HCT116 (cell line): ENCODE data around the gene SLC37A3. TPM values are rescaled to one million over a fixed set of nuclear protein-coding genes. Genes with fewer than 3 reads are reported as not detected.
"Not testable (repeated sequence)": the region's sequence is repeated elsewhere in the genome, so short reads cannot be mapped to it uniquely, and the experiment has no call there.

Experiments used
- ATAC-seq: fragments of 200-7000 bp; cut with Tn5 transposase; 2 replicates; pipeline ENCODE4 v1.9.1; 2020; ENCODE audit warnings: mild to moderate bottlenecking, moderate library complexity
- BruUV-seq: library from RNA; stranded (reverse); fragments of 400-500 nt; replicated peaks from 2 replicates; lab custom pipeline; 2021; lab: Mats Ljungman, UMichigan
- CTCF ChIA-PET: fragments of 300-600 bp; sonication (Branson Sonifier 250); formaldehyde crosslinking; loops from one replicate; lab custom pipeline; 2021; ENCODE audit warnings: antibody characterized with exemption; lab: Charles Lee
- POLR2A ChIA-PET: fragments of 300-600, 350-600 bp; sonication (Branson Sonifier 250); formaldehyde crosslinking; loops from one replicate; lab custom pipeline; 2021; ENCODE audit warnings: antibody characterized with exemption; lab: Charles Lee
- RAD21 ChIA-PET, 2 experiments: fragments of 300-600 bp; sonication (Branson Sonifier 250); formaldehyde crosslinking; loops; one replicate each; lab custom pipeline; 2023; ENCODE audit warnings: low total read pairs in 2 of 2; ENCODE audit not compliant: uncharacterized antibody in 2 of 2, unreplicated experiment in 2 of 2, low non-redundant PET in 1 of 2; lab: Charles Lee
- DNase-seq: peaks from one replicate; pipeline ENCODE4 v3.0.0-alpha.2; 2010; ENCODE audit warnings: low read depth, low spot score
- H2AFZ ChIP-seq: fragments of 200-600 bp; shearing (Covaris generic), sonication (generic); 2 replicates; pipeline ENCODE4 v1.6.1; 2017; ENCODE audit warnings: low read depth, mixed run types, mixed read lengths, antibody characterized with exemption, low read length; ENCODE audit not compliant: poor library complexity, severe bottlenecking
- H3K27ac ChIP-seq: 2 replicates; pipeline ENCODE4 v1.5.1; 2012; ENCODE audit warnings: low read depth, low read length
- H3K27me3 ChIP-seq: fragments of 200-600 bp; sonication (generic); 2 replicates; pipeline ENCODE4 v1.6.1; 2016; ENCODE audit warnings: mixed run types, low read length, mixed read lengths; ENCODE audit not compliant: insufficient read depth
- H3K36me3 ChIP-seq, 2 experiments: fragments of 200-500 bp in 1 of 2; fragments of 200-600 bp in 1 of 2; sonication (Bioruptor generic) in 1 of 2; sonication (generic) in 1 of 2; 2 replicates each; pipeline versions ENCODE4 v1.5.1 to v1.6.1; 2014 to 2016; ENCODE audit warnings: low read length in 2 of 2, inconsistent platforms in 1 of 2, mixed read lengths in 1 of 2, mixed run types in 1 of 2; ENCODE audit not compliant: insufficient read depth in 2 of 2, control insufficient read depth in 1 of 2
- H3K4me1 ChIP-seq, 2 experiments: fragments of 200-600 bp in 1 of 2; sonication (generic) in 1 of 2; 2 replicates each; pipeline versions ENCODE4 v1.5.1 to v1.6.1; 2012 to 2017; ENCODE audit warnings: low read length in 2 of 2, inconsistent platforms in 1 of 2, mild to moderate bottlenecking in 1 of 2, mixed read lengths in 1 of 2, mixed run types in 1 of 2, moderate library complexity in 1 of 2; ENCODE audit not compliant: insufficient read depth in 2 of 2, control insufficient read depth in 1 of 2
- H3K4me2 ChIP-seq: fragments of 200-600 bp; sonication (generic); 2 replicates; pipeline ENCODE4 v1.6.1; 2017; ENCODE audit warnings: mixed run types, low read length, mixed read lengths
- H3K4me3 ChIP-seq, 2 experiments: fragments of 200-600 bp in 1 of 2; sonication (generic) in 1 of 2; replicated peaks in 1 of 2; 2 replicates each; pipeline ENCODE4 v1.5.1; 2011 to 2016; ENCODE audit warnings: low read length in 2 of 2, control low read depth in 1 of 2, low read depth in 1 of 2, mild to moderate bottlenecking in 1 of 2, mixed read lengths in 1 of 2, mixed run types in 1 of 2
- H3K79me2 ChIP-seq: fragments of 200-600 bp; sonication (generic); 2 replicates; pipeline ENCODE4 v1.6.1; 2017; ENCODE audit warnings: mild to moderate bottlenecking, mixed run types, low read length, moderate library complexity, mixed read lengths; ENCODE audit not compliant: insufficient read depth
- H3K9ac ChIP-seq: fragments of 200-600 bp; sonication (generic); 2 replicates; pipeline ENCODE4 v1.6.1; 2016; ENCODE audit warnings: low read length, mixed read lengths
- H3K9me2 ChIP-seq: fragments of 200-600 bp; sonication (generic), shearing (Covaris generic); 2 replicates; pipeline ENCODE4 v1.6.1; 2017; ENCODE audit warnings: mixed run types, mild to moderate bottlenecking, moderate library complexity; ENCODE audit not compliant: insufficient read depth
- H3K9me3 ChIP-seq, 2 experiments: fragments of 200-500 bp in 1 of 2; fragments of 200-600 bp in 1 of 2; sonication (Bioruptor generic) in 1 of 2; sonication (generic) in 1 of 2; 2 replicates each; pipeline ENCODE4 v1.6.1; 2014 to 2017; ENCODE audit warnings: low read length in 2 of 2, mixed read lengths in 2 of 2, inconsistent platforms in 1 of 2, low read depth in 1 of 2, mild to moderate bottlenecking in 1 of 2, mixed run types in 1 of 2, moderate library complexity in 1 of 2; ENCODE audit not compliant: control insufficient read depth in 1 of 2, insufficient read depth in 1 of 2
- H4K20me1 ChIP-seq: fragments of 200-600 bp; sonication (generic), shearing (Covaris generic); 2 replicates; pipeline ENCODE4 v1.6.1; 2017; ENCODE audit warnings: mixed run types, mild to moderate bottlenecking, moderate library complexity; ENCODE audit not compliant: insufficient read depth
- ATF3 ChIP-seq: IDR thresholded peaks from 2 replicates; pipeline ENCODE4 v1.6.1; 2012
- POLR2AphosphoS5 ChIP-seq: IDR thresholded peaks from 2 replicates; pipeline ENCODE4 v1.6.1; 2011; ENCODE audit warnings: mild to moderate bottlenecking, low read depth, low read length, moderate library complexity
- ZNF274 ChIP-seq: fragments of 200-500 bp; sonication (Bioruptor generic); IDR thresholded peaks from 2 replicates; pipeline ENCODE4 v1.6.1; 2014; ENCODE audit warnings: mild to moderate bottlenecking, low read depth, low read length, inconsistent platforms
- intact Hi-C: fragments of 100-400 bp; cut with micrococcal nuclease; formaldehyde crosslinking; loops from 2 replicates; pipeline ENCODE4 v1.10.0; 2022
- total RNA-seq: library from RNA; stranded (reverse); gene quantifications from one replicate; pipeline ENCODE4 v1.2.1, GENCODE V29; 2021; ENCODE audit not compliant: unreplicated experiment

The SLC37A3 gene
- total RNA-seq, 1 experiment from 2014 or later: 41.8 TPM

- no peaks in the 10 kb centered on the region for H3K9me2 ChIP-seq
- ChIA-PET CTCF (no interaction called here), POLR2A (no interaction called here), RAD21 (no interaction called here)
- intact Hi-C loops: no loop called here
- no peaks in the 10 kb centered on the region for H3K36me3 ChIP-seq
- DNase-seq (no peak), ATAC-seq (no peak)
- no peak overlapping the region for H3K27ac ChIP-seq
- no peak overlapping the region for H3K4me3 ChIP-seq
- no peaks in the 10 kb centered on the region for H3K4me1 ChIP-seq
- TF ChIP-seq POLR2AphosphoS5 (no peak), ATF3 (no peak), ZNF274 (no peak)
- no peaks in the 10 kb centered on the region for H3K79me2 ChIP-seq
- H2AFZ ChIP-seq: no peak overlapping the region
- no peaks in the 10 kb centered on the region for H3K9me3 ChIP-seq
- no TSS peak for BruUV-seq
- no peak overlapping the region for H3K9ac ChIP-seq
- H4K20me1 ChIP-seq: no peaks in the 10 kb centered on the region
- H3K4me2 ChIP-seq: no peak overlapping the region
- H3K27me3 ChIP-seq: no peaks in the 10 kb centered on the region
These were observed 18.2 kb upstream of the SLC37A3 start for GRCh38 chr7:140416560-140416959.

- DNase-seq, BruUV-seq, H3K9me2 ChIP-seq, H3K4me1 ChIP-seq, H3K9me3 ChIP-seq, H3K4me2 ChIP-seq, H3K79me2 ChIP-seq, H2AFZ ChIP-seq, H3K27me3 ChIP-seq, H3K4me3 ChIP-seq, H4K20me1 ChIP-seq, H3K9ac ChIP-seq, POLR2A ChIA-PET, ATAC-seq, intact Hi-C loops, H3K27ac ChIP-seq, CTCF ChIA-PET, H3K36me3 ChIP-seq, RAD21 ChIA-PET: not testable (repeated sequence)
These were observed 17.5 kb upstream of the SLC37A3 start for GRCh38 chr7:140415816-140416215.
